ENCODE data around the gene RCAN1.
A peak's percentile ranks its signal among the peaks of the same experiment; 100 is the strongest.

RCAN1 gene

DNA sequence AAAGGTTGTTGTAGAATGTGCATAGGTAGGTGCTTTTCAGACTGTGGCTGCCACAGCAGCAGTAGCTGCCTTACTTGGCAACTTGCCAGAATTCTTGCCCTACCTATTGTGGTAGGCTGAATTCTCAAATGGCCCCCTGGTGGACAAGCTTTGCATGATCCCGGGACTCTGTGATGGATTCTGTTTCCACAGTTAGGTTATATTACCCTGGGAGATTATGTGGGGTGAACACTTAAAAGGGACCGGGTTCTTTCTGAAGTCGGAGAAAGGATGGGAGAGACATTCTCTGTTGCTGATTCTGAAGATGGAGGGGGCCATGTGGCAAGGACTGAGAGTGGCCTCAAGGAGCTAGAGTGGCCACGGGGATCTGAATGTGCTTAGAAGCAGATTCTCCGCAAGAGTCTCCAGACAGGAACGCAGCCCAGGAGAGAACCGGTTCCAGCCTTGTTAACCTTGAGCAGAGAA is 70.8 kb downstream of the RCAN1 start (continued):
- TF ChIP-seq ZNF223 (tag by site-specific recombination; IDR thresholded peaks at IDR 0.05) (no peak), OVOL3 (tag by site-specific recombination; IDR thresholded peaks at IDR 0.05) (no peak), ZNF302 (tag by site-specific recombination; IDR thresholded peaks at IDR 0.05; ENCODE audit: low read depth) (no peak), ZSCAN30 (tag by site-specific recombination; IDR thresholded peaks at IDR 0.05) (no peak), ZNF155 (tag by site-specific recombination; IDR thresholded peaks at IDR 0.05) (no peak), ZNF114 (tag by site-specific recombination; IDR thresholded peaks at IDR 0.05) (no peak), ZFP41 (tag by site-specific recombination; IDR thresholded peaks at IDR 0.05; ENCODE audit: borderline replicate concordance) (no peak), ZNF423 (tag by site-specific recombination; IDR thresholded peaks at IDR 0.05) (no peak), KLF7 (tag by site-specific recombination; IDR thresholded peaks at IDR 0.05; ENCODE audit: borderline replicate concordance) (no peak), YY2 (tag by site-specific recombination; IDR thresholded peaks at IDR 0.05) (no peak), ZFHX2 (tag by site-specific recombination; conservative IDR thresholded peaks at IDR 0.05) (no peak), ZNF558 (tag by site-specific recombination; IDR thresholded peaks at IDR 0.05) (no peak), ZNF664 (tag by site-specific recombination; IDR thresholded peaks at IDR 0.05) (no peak), WT1 (tag by site-specific recombination; IDR thresholded peaks at IDR 0.05) (no peak), ZNF830 (tag by site-specific recombination; IDR thresholded peaks at IDR 0.05; ENCODE audit: low read depth) (peak; percentile 96), ZSCAN16 (tag by site-specific recombination; IDR thresholded peaks at IDR 0.05) (no peak), ZNF341 (tag by site-specific recombination; IDR thresholded peaks at IDR 0.05; ENCODE audit: low read depth) (no peak), ZNF335 (tag by site-specific recombination; conservative IDR thresholded peaks at IDR 0.05) (no peak), ZNF146 (tag by site-specific recombination; IDR thresholded peaks at IDR 0.05) (no peak), ZNF16 (tag by site-specific recombination; IDR thresholded peaks at IDR 0.05; ENCODE audit: low read depth) (no peak), ZNF157 (tag by site-specific recombination; IDR thresholded peaks at IDR 0.05) (no peak), TCF7L2 (IDR thresholded peaks at IDR 0.05; ENCODE audit: borderline replicate concordance, low read depth, low read length) (no peak)
- TF ChIP-seq, protein P1, sequence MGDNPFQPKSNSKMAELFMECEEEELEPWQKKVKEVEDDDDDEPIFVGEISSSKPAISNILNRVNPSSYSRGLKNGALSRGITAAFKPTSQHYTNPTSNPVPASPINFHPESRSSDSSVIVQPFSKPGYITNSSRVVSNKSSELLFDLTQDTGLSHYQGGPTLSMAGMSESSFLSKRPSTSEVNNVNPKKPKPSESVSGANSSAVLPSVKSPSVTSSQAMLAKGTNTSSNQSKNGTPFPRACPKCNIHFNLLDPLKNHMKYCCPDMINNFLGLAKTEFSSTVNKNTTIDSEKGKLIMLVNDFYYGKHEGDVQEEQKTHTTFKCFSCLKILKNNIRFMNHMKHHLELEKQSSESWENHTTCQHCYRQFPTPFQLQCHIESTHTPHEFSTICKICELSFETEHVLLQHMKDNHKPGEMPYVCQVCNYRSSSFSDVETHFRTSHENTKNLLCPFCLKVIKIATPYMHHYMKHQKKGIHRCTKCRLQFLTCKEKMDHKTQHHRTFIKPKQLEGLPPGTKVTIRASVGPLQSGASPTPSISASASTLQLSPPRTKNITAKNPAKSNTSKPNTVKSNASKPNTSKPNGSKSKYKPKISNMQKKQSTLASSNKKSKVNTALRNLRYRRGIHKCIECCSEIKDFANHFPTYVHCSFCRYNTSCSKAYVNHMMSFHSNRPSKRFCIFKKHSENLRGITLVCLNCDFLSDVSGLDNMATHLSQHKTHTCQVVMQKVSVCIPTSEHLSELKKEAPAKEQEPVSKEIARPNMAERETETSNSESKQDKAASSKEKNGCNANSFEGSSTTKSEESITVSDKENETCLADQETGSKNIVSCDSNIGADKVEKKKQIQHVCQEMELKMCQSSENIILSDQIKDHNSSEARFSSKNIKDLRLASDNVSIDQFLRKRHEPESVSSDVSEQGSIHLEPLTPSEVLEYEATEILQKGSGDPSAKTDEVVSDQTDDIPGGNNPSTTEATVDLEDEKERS (tag by site-specific recombination; IDR thresholded peaks at IDR 0.05), result no peak
- TF ChIP-seq, protein P2, sequence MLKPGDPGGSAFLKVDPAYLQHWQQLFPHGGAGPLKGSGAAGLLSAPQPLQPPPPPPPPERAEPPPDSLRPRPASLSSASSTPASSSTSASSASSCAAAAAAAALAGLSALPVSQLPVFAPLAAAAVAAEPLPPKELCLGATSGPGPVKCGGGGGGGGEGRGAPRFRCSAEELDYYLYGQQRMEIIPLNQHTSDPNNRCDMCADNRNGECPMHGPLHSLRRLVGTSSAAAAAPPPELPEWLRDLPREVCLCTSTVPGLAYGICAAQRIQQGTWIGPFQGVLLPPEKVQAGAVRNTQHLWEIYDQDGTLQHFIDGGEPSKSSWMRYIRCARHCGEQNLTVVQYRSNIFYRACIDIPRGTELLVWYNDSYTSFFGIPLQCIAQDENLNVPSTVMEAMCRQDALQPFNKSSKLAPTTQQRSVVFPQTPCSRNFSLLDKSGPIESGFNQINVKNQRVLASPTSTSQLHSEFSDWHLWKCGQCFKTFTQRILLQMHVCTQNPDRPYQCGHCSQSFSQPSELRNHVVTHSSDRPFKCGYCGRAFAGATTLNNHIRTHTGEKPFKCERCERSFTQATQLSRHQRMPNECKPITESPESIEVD (tag by site-specific recombination; IDR thresholded peaks at IDR 0.05), result peak; percentile 30; the same call in 1 of the 2 replicates
- TF ChIP-seq, protein P3, sequence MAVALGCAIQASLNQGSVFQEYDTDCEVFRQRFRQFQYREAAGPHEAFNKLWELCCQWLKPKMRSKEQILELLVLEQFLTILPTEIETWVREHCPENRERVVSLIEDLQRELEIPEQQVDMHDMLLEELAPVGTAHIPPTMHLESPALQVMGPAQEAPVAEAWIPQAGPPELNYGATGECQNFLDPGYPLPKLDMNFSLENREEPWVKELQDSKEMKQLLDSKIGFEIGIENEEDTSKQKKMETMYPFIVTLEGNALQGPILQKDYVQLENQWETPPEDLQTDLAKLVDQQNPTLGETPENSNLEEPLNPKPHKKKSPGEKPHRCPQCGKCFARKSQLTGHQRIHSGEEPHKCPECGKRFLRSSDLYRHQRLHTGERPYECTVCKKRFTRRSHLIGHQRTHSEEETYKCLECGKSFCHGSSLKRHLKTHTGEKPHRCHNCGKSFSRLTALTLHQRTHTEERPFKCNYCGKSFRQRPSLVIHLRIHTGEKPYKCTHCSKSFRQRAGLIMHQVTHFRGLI (tag by site-specific recombination; IDR thresholded peaks at IDR 0.05), result no peak
- TF ChIP-seq, protein P4, sequence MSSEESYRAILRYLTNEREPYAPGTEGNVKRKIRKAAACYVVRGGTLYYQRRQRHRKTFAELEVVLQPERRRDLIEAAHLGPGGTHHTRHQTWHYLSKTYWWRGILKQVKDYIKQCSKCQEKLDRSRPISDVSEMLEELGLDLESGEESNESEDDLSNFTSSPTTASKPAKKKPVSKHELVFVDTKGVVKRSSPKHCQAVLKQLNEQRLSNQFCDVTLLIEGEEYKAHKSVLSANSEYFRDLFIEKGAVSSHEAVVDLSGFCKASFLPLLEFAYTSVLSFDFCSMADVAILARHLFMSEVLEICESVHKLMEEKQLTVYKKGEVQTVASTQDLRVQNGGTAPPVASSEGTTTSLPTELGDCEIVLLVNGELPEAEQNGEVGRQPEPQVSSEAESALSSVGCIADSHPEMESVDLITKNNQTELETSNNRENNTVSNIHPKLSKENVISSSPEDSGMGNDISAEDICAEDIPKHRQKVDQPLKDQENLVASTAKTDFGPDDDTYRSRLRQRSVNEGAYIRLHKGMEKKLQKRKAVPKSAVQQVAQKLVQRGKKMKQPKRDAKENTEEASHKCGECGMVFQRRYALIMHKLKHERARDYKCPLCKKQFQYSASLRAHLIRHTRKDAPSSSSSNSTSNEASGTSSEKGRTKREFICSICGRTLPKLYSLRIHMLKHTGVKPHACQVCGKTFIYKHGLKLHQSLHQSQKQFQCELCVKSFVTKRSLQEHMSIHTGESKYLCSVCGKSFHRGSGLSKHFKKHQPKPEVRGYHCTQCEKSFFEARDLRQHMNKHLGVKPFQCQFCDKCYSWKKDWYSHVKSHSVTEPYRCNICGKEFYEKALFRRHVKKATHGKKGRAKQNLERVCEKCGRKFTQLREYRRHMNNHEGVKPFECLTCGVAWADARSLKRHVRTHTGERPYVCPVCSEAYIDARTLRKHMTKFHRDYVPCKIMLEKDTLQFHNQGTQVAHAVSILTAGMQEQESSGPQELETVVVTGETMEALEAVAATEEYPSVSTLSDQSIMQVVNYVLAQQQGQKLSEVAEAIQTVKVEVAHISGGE (tag by site-specific recombination; conservative IDR thresholded peaks at IDR 0.05; ENCODE audit: low read depth), result no peak
- TF ChIP-seq, protein P5, sequence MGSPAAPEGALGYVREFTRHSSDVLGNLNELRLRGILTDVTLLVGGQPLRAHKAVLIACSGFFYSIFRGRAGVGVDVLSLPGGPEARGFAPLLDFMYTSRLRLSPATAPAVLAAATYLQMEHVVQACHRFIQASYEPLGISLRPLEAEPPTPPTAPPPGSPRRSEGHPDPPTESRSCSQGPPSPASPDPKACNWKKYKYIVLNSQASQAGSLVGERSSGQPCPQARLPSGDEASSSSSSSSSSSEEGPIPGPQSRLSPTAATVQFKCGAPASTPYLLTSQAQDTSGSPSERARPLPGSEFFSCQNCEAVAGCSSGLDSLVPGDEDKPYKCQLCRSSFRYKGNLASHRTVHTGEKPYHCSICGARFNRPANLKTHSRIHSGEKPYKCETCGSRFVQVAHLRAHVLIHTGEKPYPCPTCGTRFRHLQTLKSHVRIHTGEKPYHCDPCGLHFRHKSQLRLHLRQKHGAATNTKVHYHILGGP (tag by site-specific recombination; IDR thresholded peaks at IDR 0.05), result peak; percentile 71
- TF ChIP-seq, protein P6, sequence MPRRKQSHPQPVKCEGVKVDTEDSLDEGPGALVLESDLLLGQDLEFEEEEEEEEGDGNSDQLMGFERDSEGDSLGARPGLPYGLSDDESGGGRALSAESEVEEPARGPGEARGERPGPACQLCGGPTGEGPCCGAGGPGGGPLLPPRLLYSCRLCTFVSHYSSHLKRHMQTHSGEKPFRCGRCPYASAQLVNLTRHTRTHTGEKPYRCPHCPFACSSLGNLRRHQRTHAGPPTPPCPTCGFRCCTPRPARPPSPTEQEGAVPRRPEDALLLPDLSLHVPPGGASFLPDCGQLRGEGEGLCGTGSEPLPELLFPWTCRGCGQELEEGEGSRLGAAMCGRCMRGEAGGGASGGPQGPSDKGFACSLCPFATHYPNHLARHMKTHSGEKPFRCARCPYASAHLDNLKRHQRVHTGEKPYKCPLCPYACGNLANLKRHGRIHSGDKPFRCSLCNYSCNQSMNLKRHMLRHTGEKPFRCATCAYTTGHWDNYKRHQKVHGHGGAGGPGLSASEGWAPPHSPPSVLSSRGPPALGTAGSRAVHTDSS (tag by site-specific recombination; IDR thresholded peaks at IDR 0.05), result no peak
